GM23338 (cell line): ENCODE results near the gene OTOG. TPM values are rescaled to one million over a fixed set of nuclear protein-coding genes. Genes with fewer than 3 reads are reported as not detected.

Experiments used
- ATAC-seq: fragments of 200-7000 bp; cut with Tn5 transposase; 3 replicates; pipeline ENCODE4 v1.9.1; 2020
- DNase-seq: peaks from one replicate; pipeline ENCODE4 v3.0.0-alpha.2; 2015; ENCODE audit warnings: low spot score
- H2AFZ ChIP-seq: fragments of 200-600 bp; sonication (generic); 2 replicates; pipeline ENCODE4 v1.8.0; 2016; ENCODE audit warnings: antibody characterized with exemption, mild to moderate bottlenecking, moderate library complexity
- H3F3A ChIP-seq: fragments of 200-600 bp; sonication (generic); replicated peaks from 2 replicates; pipeline ENCODE4 v1.8.0; 2017; ENCODE audit warnings: antibody characterized with exemption, mixed run types, low read depth
- H3K27ac ChIP-seq: fragments of 200-600 bp; sonication (generic); 2 replicates; pipeline ENCODE4 v1.6.1; 2016; ENCODE audit warnings: low read depth
- H3K27me3 ChIP-seq: fragments of 200-600 bp; sonication (generic); 2 replicates; pipeline ENCODE4 v1.8.0; 2016; ENCODE audit warnings: mild to moderate bottlenecking, mixed run types, moderate library complexity; ENCODE audit not compliant: insufficient read depth
- H3K36me3 ChIP-seq: fragments of 200-600 bp; sonication (generic); 2 replicates; pipeline ENCODE4 v1.8.0; 2016; ENCODE audit warnings: mild to moderate bottlenecking; ENCODE audit not compliant: insufficient read depth
- H3K4me1 ChIP-seq: fragments of 200-600 bp; sonication (generic); 2 replicates; pipeline ENCODE4 v1.8.0; 2016; ENCODE audit warnings: mild to moderate bottlenecking, moderate library complexity; ENCODE audit not compliant: insufficient read depth
- H3K4me2 ChIP-seq: fragments of 200-600 bp; sonication (generic); 2 replicates; pipeline ENCODE4 v1.7.1; 2017; ENCODE audit warnings: mixed run types
- H3K4me3 ChIP-seq: fragments of 200-600 bp; sonication (generic); 2 replicates; pipeline ENCODE4 v1.6.1; 2016; ENCODE audit warnings: mixed run types
- H3K79me2 ChIP-seq: fragments of 200-600 bp; sonication (generic); replicated peaks from 2 replicates; pipeline ENCODE4 v1.8.0; 2017; ENCODE audit warnings: mild to moderate bottlenecking; ENCODE audit not compliant: insufficient read depth
- H3K9me2 ChIP-seq: fragments of 200-600 bp; sonication (generic); 2 replicates; pipeline ENCODE4 v1.8.0; 2017; ENCODE audit not compliant: insufficient read depth
- H4K20me1 ChIP-seq: fragments of 200-600 bp; sonication (generic); replicated peaks from 2 replicates; pipeline ENCODE4 v1.8.0; 2017; ENCODE audit warnings: mild to moderate bottlenecking; ENCODE audit not compliant: insufficient read depth
- H3K27ac Mint-ChIP-seq: 2 replicates; pipeline ENCODE4 v1.8.0; 2020; ENCODE audit warnings: inconsistent platforms, mild to moderate bottlenecking, moderate library complexity, mixed read lengths
- H3K27me3 Mint-ChIP-seq: 3 replicates; pipeline ENCODE4 v1.8.0; 2022; ENCODE audit warnings: low read depth, mild to moderate bottlenecking, moderate library complexity, mixed read lengths, inconsistent platforms; ENCODE audit not compliant: insufficient read depth, poor library complexity
- H3K36me3 Mint-ChIP-seq: 3 replicates; pipeline ENCODE4 v1.8.0; 2021; ENCODE audit warnings: low read depth, mild to moderate bottlenecking, inconsistent platforms, moderate library complexity, mixed read lengths
- H3K4me1 Mint-ChIP-seq: 3 replicates; pipeline ENCODE4 v1.8.0; 2020; ENCODE audit warnings: mild to moderate bottlenecking, inconsistent platforms, mixed read lengths
- H3K4me3 Mint-ChIP-seq: 3 replicates; pipeline ENCODE4 v1.8.0; 2021; ENCODE audit warnings: moderate library complexity, mild to moderate bottlenecking, inconsistent platforms, mixed read lengths
- H3K9me3 Mint-ChIP-seq: 3 replicates; pipeline ENCODE4 v1.8.0; 2020; ENCODE audit warnings: moderate library complexity, mild to moderate bottlenecking, inconsistent platforms, mixed read lengths
- CREB1 ChIP-seq: fragments of 250-450 bp; sonication (Bioruptor Pico); IDR thresholded peaks from 2 replicates; pipeline ENCODE4 v1.5.0; 2020; ENCODE audit warnings: low read depth, mild to moderate bottlenecking, moderate library complexity
- CTCF ChIP-seq, 2 experiments: fragments of 200-600 bp in 1 of 2; sonication (generic) in 1 of 2; conservative IDR thresholded peaks; 2 replicates each; pipeline versions ENCODE4 v1.5.1 to v1.6.1; 2016 to 2017; ENCODE audit warnings: antibody characterized with exemption in 2 of 2, low read depth in 2 of 2, mild to moderate bottlenecking in 2 of 2, moderate library complexity in 1 of 2
- EZH2 ChIP-seq: fragments of 200-600 bp; sonication (generic); IDR thresholded peaks from one replicate; pipeline ENCODE4 v1.8.0; 2017; ENCODE audit warnings: antibody characterized with exemption, mild to moderate bottlenecking, low read depth; ENCODE audit not compliant: unreplicated experiment
- EZH2phosphoT487 ChIP-seq: fragments of 200-600 bp; sonication (generic); IDR thresholded peaks from one replicate; pipeline ENCODE4 v1.8.1; 2018; ENCODE audit warnings: antibody characterized with exemption; ENCODE audit not compliant: unreplicated experiment
- JUNB ChIP-seq: IDR thresholded peaks from one replicate; pipeline ENCODE4 v1.6.1; 2016; ENCODE audit warnings: antibody characterized with exemption; ENCODE audit not compliant: unreplicated experiment
- POLR2AphosphoS5 ChIP-seq: IDR thresholded peaks from 2 replicates; pipeline ENCODE4 v1.6.1; 2016; ENCODE audit warnings: antibody characterized with exemption, low read depth
- REST ChIP-seq: IDR thresholded peaks from one replicate; pipeline ENCODE4 v1.6.1; 2018; ENCODE audit warnings: antibody characterized with exemption; ENCODE audit not compliant: unreplicated experiment
- ZNF462 ChIP-seq: fragments of 250-450 bp; sonication (Bioruptor Pico); IDR thresholded peaks from 2 replicates; pipeline ENCODE4 v1.5.0; 2020; ENCODE audit warnings: mild to moderate bottlenecking, moderate library complexity
- polyA plus RNA-seq: library from polyadenylated mRNA; unstranded; fragments of >200 nt; fragmentation: Nextera tagmentation; extraction: Ambion mirVana; gene quantifications from 2 replicates; pipeline ENCODE4 v1.2.1, GENCODE V29; 2016
- total RNA-seq: library from RNA; depleted of rRNA; stranded (reverse); fragments of >200 nt; shearing (Covaris generic); gene quantifications from 2 replicates; pipeline ENCODE4 v1.2.3, GENCODE V29; 2014

The OTOG gene
- total and polyA plus RNA-seq, 2 experiments from 2014 or later = 0.40 to 0.52 TPM

GRCh38 chr11:17529844-17530185 is 17.2 kb upstream of the OTOG start:
- Histone ChIP-seq H3K4me2 (no peak overlapping the region), H3K9me2 (no peaks in the 10 kb centered on the region), H3F3A (no peaks in the 10 kb centered on the region), H3K79me2 (no peaks in the 10 kb centered on the region), H3K4me1 (no peaks in the 10 kb centered on the region; the same call in 1 of the 2 replicates), H3K27me3 (no peaks in the 10 kb centered on the region), H4K20me1 (no peaks in the 10 kb centered on the region), H2AFZ (no peak overlapping the region), H3K4me3 (no peak overlapping the region), H3K27ac (no peak overlapping the region), H3K36me3 (no peaks in the 10 kb centered on the region)
- peaks cover 5% of the 10 kb centered on the region for H3K27me3 Mint-ChIP-seq
- H3K9me3 Mint-ChIP-seq = no peaks in the 10 kb centered on the region
- DNase-seq (no peak), ATAC-seq (no peak)
- H3K36me3 Mint-ChIP-seq = no peaks in the 10 kb centered on the region
- H3K27ac Mint-ChIP-seq = no peak overlapping the region
- H3K4me3 Mint-ChIP-seq = no peak overlapping the region
- peaks cover 7% of the 10 kb centered on the region for H3K4me1 Mint-ChIP-seq
- TF ChIP-seq ZNF462 (CRISPR knock-in tag) (no peak), CREB1 (CRISPR knock-in tag) (no peak), EZH2 (no peak), REST (no peak), CTCF (conservative IDR thresholded peaks at IDR 0.05; ENCODE audit: low read depth in 2 of 2) (no peak), JUNB (no peak), EZH2phosphoT487 (no peak), POLR2AphosphoS5 (no peak)
